IMR-90 (cell line): Measurements from ENCODE around the gene SCFD2. TPM values are rescaled to one million over a fixed set of nuclear protein-coding genes. Genes with fewer than 3 reads are reported as not detected.

ENCODE experiments used
- ATAC-seq: fragments of 200-7000 bp; cut with Tn5 transposase; 2 replicates; pipeline ENCODE4 v1.9.1; 2020; ENCODE audit warnings: low read depth, mild to moderate bottlenecking, moderate library complexity
- BruUV-seq: library from RNA; stranded (reverse); fragments of 400-500 nt; replicated peaks from 2 replicates; lab custom pipeline; 2021; lab: Mats Ljungman, UMichigan
- CTCF ChIA-PET: fragments of 300-600 bp; formaldehyde crosslinking; extraction: SDS; loops from one replicate; lab custom pipeline; 2021; ENCODE audit warnings: antibody characterized with exemption; lab: Yijun Ruan, JAX
- POLR2A ChIA-PET: fragments of 300-600 bp; sonication (Branson Sonifier 250); formaldehyde crosslinking; loops from one replicate; lab custom pipeline; 2022; ENCODE audit warnings: antibody characterized with exemption; ENCODE audit not compliant: unreplicated experiment; lab: Charles Lee
- DNase-seq: peaks from one replicate; pipeline ENCODE4 v3.0.0; 2013
- H2AFZ ChIP-seq: replicated peaks from 2 replicates; pipeline ENCODE3; 2013; ENCODE audit warnings: low read length, mild to moderate bottlenecking; ENCODE audit not compliant: poor library complexity
- H2AK5ac ChIP-seq: 2 replicates; pipeline ENCODE4 v1.6.1; 2013; ENCODE audit warnings: low read depth, low read length, inconsistent platforms
- H2AK9ac ChIP-seq: replicated peaks from 2 replicates; pipeline ENCODE3; 2013; ENCODE audit warnings: mild to moderate bottlenecking, low read depth, low read length, moderate library complexity; ENCODE audit not compliant: poor library complexity
- H2BK120ac ChIP-seq: 2 replicates; pipeline ENCODE4 v1.6.1; 2013; ENCODE audit warnings: low read depth, low read length, inconsistent platforms
- H2BK15ac ChIP-seq: 3 replicates; pipeline ENCODE4 v1.6.1; 2013; ENCODE audit warnings: low read depth, low read length, inconsistent platforms
- H2BK20ac ChIP-seq: 2 replicates; pipeline ENCODE4 v1.6.1; 2013; ENCODE audit warnings: low read depth, mild to moderate bottlenecking, inconsistent platforms, low read length, moderate library complexity
- H2BK5ac ChIP-seq: 2 replicates; pipeline ENCODE4 v1.6.1; 2013; ENCODE audit warnings: mild to moderate bottlenecking, low read depth, low read length, inconsistent platforms; ENCODE audit not compliant: poor library complexity, severe bottlenecking
- H3K14ac ChIP-seq: replicated peaks from 2 replicates; pipeline ENCODE4 v1.6.1; 2013; ENCODE audit warnings: low read depth, low read length, inconsistent platforms
- H3K18ac ChIP-seq: 2 replicates; pipeline ENCODE4 v1.6.1; 2013; ENCODE audit warnings: low read depth, low read length, control low read depth
- H3K23ac ChIP-seq: 2 replicates; pipeline ENCODE4 v1.6.1; 2013; ENCODE audit warnings: low read depth, low read length, inconsistent platforms
- H3K27ac ChIP-seq: 2 replicates; pipeline ENCODE4 v1.5.1; 2013; ENCODE audit warnings: mild to moderate bottlenecking, control low read depth, low read length; ENCODE audit not compliant: insufficient read depth
- H3K27me3 ChIP-seq: 2 replicates; pipeline ENCODE4 v1.6.1; 2013; ENCODE audit warnings: low read length; ENCODE audit not compliant: control insufficient read depth, insufficient read depth
- H3K36me3 ChIP-seq: 2 replicates; pipeline ENCODE4 v1.6.1; 2013; ENCODE audit warnings: low read length, mixed read lengths; ENCODE audit not compliant: control insufficient read depth, insufficient read depth
- H3K4ac ChIP-seq: 2 replicates; pipeline ENCODE4 v1.6.1; 2013; ENCODE audit warnings: low read depth, low read length, inconsistent platforms
- H3K4me1 ChIP-seq: 2 replicates; pipeline ENCODE4 v1.6.1; 2013; ENCODE audit warnings: low read length, mixed read lengths; ENCODE audit not compliant: control insufficient read depth, insufficient read depth
- H3K4me2 ChIP-seq: 2 replicates; pipeline ENCODE4 v1.6.1; 2013; ENCODE audit warnings: low read depth, mild to moderate bottlenecking, control low read depth, low read length, moderate library complexity
- H3K4me3 ChIP-seq: 2 replicates; pipeline ENCODE4 v1.5.1; 2013; ENCODE audit warnings: low read depth, mild to moderate bottlenecking, control low read depth, low read length, moderate library complexity; ENCODE audit not compliant: insufficient read depth
- H3K56ac ChIP-seq: 2 replicates; pipeline ENCODE4 v1.6.1; 2013; ENCODE audit warnings: low read length, inconsistent platforms; ENCODE audit not compliant: insufficient read depth; ENCODE audit errors: extremely low read depth
- H3K79me1 ChIP-seq, 2 experiments: 2 replicates each; pipeline ENCODE4 v1.6.1; 2013; ENCODE audit warnings: low read length in 2 of 2, inconsistent platforms in 1 of 2, low read depth in 1 of 2
- H3K9ac ChIP-seq: 2 replicates; pipeline ENCODE4 v1.6.1; 2013; ENCODE audit warnings: low read depth, low read length, control low read depth
- H3K9me1 ChIP-seq: 2 replicates; pipeline ENCODE4 v1.6.1; 2013; ENCODE audit warnings: low read length, inconsistent platforms; ENCODE audit not compliant: insufficient read depth
- H3K9me3 ChIP-seq: 2 replicates; pipeline ENCODE4 v1.6.1; 2013; ENCODE audit warnings: low read length; ENCODE audit not compliant: control insufficient read depth, insufficient read depth
- H4K20me1 ChIP-seq: 2 replicates; pipeline ENCODE4 v1.6.1; 2013; ENCODE audit warnings: low read length, inconsistent platforms; ENCODE audit not compliant: insufficient read depth
- H4K5ac ChIP-seq: 2 replicates; pipeline ENCODE4 v1.6.1; 2013; ENCODE audit warnings: mild to moderate bottlenecking, low read depth, low read length, control low read depth
- H4K8ac ChIP-seq, 2 experiments: 2 replicates each; pipeline ENCODE4 v1.6.1; 2013; ENCODE audit warnings: low read depth in 2 of 2, low read length in 2 of 2, control low read depth in 1 of 2, inconsistent platforms in 1 of 2
- H4K91ac ChIP-seq: 2 replicates; pipeline ENCODE4 v1.6.1; 2013; ENCODE audit warnings: low read depth, low read length, inconsistent platforms; ENCODE audit not compliant: insufficient read depth
- BHLHE40 ChIP-seq: fragments of 150-350 bp; IDR thresholded peaks from 2 replicates; pipeline ENCODE4 v1.6.1; 2016; ENCODE audit warnings: mild to moderate bottlenecking, low read depth, low read length
- CEBPB ChIP-seq: IDR thresholded peaks from 2 replicates; pipeline ENCODE4 v1.6.1; 2012; ENCODE audit warnings: low read depth, low read length, improper control_type of control experiment
- RCOR1 ChIP-seq: IDR thresholded peaks from 2 replicates; pipeline ENCODE4 v1.6.1; 2012; ENCODE audit warnings: mild to moderate bottlenecking, low read length, improper control_type of control experiment; ENCODE audit not compliant: insufficient replicate concordance
- WGBS, 2 experiments: methylation state at CpG; one replicate each; pipeline versions ENCODE4 v1.1.5 to v1.1.7; 2013; ENCODE audit warnings: missing lambda C conversion rate in 2 of 2; ENCODE audit not compliant: insufficient read length in 1 of 2; ENCODE audit errors: extremely low coverage in 2 of 2; 5-methylcytosine and 5-hydroxymethylcytosine counted together
- dilution Hi-C: fragments of 300-500 bp; cut with HindIII; formaldehyde crosslinking; loops from one replicate; pipeline ENCODE4 v1.14.3; 2018; ENCODE audit warnings: low sequenced_read_pairs; ENCODE audit not compliant: unreplicated experiment
- in situ Hi-C: fragments of 300-500 bp; cut with MboI; formaldehyde crosslinking; loops from 3 replicates; pipeline ENCODE4 v1.14.3; 2019; ENCODE audit warnings: low sequenced_read_pairs, inconsistent platforms, mixed read lengths
- intact Hi-C: fragments of 100-400 bp; cut with micrococcal nuclease; formaldehyde crosslinking; loops from 2 replicates; pipeline ENCODE4 v1.10.0; 2022
- polyA plus RNA-seq, 3 experiments: library from polyadenylated mRNA; depleted of rRNA; stranded (reverse); fragments of >200 nt; gene quantifications; 2 replicates each; pipeline ENCODE4 v1.2.3, GENCODE V29; 2012; ENCODE audit warnings: low replicate concordance in 1 of 3
- total RNA-seq: library from RNA; depleted of rRNA; stranded (reverse); fragments of >200 nt; gene quantifications from 2 replicates; pipeline ENCODE4 v1.2.3, GENCODE V29; 2012

SCFD2 gene
- total and polyA plus RNA-seq, 2 of the 4 experiments (the other 2 are of a cell fraction): 18.9 to 62.4 TPM

DNA sequence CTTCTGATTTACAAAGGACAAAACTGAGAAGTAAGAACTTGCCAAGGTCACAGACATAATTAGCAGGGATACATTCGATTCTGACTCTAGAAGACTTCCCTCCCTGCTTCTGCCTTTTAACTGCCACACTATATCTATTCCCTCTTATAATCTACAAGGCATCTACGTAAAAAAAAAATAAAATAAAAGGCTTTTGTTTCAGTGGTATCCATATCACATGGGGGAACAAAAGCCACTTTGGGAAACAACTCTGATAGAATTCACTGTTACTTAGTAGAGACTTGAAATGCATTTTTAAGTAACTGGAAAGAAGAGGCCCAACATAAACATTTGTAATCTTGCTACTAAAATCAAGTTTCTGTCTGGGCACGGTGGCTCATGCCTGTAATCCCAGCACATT lies 247.2 kb downstream of the SCFD2 start:
- Histone ChIP-seq H3K56ac (no peak overlapping the region), H3K4ac (no peak overlapping the region), H3K27me3 (no peaks in the 10 kb centered on the region), H2BK120ac (no peak overlapping the region), H3K36me3 (no peaks in the 10 kb centered on the region), H3K23ac (no peak overlapping the region), H2AFZ (no peak overlapping the region), H4K91ac (no peak overlapping the region), H3K4me3 (no peak overlapping the region), H3K4me2 (no peak overlapping the region), H2BK15ac (no peak overlapping the region), H3K18ac (no peak overlapping the region), H3K14ac (no peak overlapping the region), H4K20me1 (no peaks in the 10 kb centered on the region), H2AK9ac (no peak overlapping the region), H4K8ac (peak overlapping the region in 1 of 2 experiments; percentile 7; a peak in 1 of 4 replicates), H3K9me1 (no peaks in the 10 kb centered on the region; the same call in 1 of the 2 replicates), H3K27ac (no peak overlapping the region), H3K9ac (no peak overlapping the region), H3K4me1 (peaks cover 13% of the 10 kb centered on the region), H4K5ac (no peak overlapping the region), H3K9me3 (no peaks in the 10 kb centered on the region), H2AK5ac (no peak overlapping the region), H2BK5ac (no peak overlapping the region), H3K79me1 (peaks cover 0 to 3% of the 10 kb centered on the region in 2 experiments; a peak in 2 of 4 replicates), H2BK20ac (no peak overlapping the region)
- in situ Hi-C loops (no loop called here), dilution Hi-C loops (no loop called here), intact Hi-C loops (loop anchor here (5.0 kb wide), 1 partner anchor 69 kb away; no protein-coding TSS in a partner anchor)
- no TSS peak for BruUV-seq
- ChIA-PET POLR2A (no interaction called here), CTCF (no interaction called here)
- TF ChIP-seq BHLHE40 (no peak), RCOR1 (no peak), CEBPB (no peak)
- ATAC-seq (no peak), DNase-seq (no peak)
- no CpG with 5 or more reads among the region's 3 CpGs for WGBS, 2 experiments
